C4-2B (cell line): ENCODE measurements around the gene TMEM150C.

ENCODE experiments used
- H3K27ac ChIP-seq: fragments of 450-650 bp; 2 replicates; pipeline ENCODE4 v1.5.1; 2017
- ZFX ChIP-seq: fragments of 450-650 bp; IDR thresholded peaks from 2 replicates; pipeline ENCODE4 v1.6.1; 2017
- TF ChIP-seq, protein P1 (sequence below): fragments of 450-650 bp; conservative IDR thresholded peaks from 2 replicates; pipeline ENCODE4 v1.5.1; 2017; ENCODE audit warnings: mild to moderate bottlenecking

Gene TMEM150C

DNA sequence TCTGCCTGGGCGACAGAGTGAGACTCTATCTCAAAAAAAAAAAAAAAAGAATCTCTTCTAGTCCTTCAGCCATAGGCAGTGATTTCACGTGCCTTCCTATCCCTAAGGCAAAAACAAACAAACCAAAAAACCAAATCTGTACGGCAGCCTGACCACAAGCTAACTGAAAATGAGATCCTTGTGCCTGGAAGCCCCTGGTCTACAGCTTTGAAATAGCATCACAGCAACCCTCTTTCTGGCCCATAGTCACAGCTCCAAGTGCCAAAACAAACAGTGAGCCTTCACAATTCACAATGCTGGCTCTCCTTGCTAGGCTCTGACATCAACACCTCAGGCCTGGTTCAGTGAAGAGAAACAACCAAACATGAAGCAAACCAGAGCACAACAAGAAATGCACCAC is 46.1 kb downstream of the TMEM150C start:
- H3K27ac ChIP-seq, result no peak overlapping the region
- TF ChIP-seq, protein P1, sequence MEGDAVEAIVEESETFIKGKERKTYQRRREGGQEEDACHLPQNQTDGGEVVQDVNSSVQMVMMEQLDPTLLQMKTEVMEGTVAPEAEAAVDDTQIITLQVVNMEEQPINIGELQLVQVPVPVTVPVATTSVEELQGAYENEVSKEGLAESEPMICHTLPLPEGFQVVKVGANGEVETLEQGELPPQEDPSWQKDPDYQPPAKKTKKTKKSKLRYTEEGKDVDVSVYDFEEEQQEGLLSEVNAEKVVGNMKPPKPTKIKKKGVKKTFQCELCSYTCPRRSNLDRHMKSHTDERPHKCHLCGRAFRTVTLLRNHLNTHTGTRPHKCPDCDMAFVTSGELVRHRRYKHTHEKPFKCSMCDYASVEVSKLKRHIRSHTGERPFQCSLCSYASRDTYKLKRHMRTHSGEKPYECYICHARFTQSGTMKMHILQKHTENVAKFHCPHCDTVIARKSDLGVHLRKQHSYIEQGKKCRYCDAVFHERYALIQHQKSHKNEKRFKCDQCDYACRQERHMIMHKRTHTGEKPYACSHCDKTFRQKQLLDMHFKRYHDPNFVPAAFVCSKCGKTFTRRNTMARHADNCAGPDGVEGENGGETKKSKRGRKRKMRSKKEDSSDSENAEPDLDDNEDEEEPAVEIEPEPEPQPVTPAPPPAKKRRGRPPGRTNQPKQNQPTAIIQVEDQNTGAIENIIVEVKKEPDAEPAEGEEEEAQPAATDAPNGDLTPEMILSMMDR, result no peak
- no peak for TF ChIP-seq ZFX

DNA sequence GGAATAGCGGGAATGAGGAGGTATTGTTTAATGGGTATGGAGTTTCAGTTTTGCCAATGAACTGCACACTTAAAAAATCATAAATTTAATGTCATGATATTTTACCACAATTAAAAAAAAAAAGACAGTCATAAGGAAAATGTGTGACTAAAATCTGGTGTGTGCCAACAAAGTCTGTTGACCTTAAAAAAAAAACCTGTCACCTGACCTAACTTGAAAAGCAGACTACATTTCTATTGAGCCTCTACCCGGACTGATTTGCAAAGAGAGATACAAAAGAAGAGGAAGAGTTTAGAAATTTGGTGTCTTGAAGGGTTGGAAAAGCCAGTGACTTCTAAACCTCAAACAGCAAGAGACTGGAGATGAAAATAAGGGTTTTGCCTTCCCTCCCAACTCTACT is 48.4 kb downstream of the TMEM150C start:
- H3K27ac ChIP-seq, result no peak overlapping the region
- TF ChIP-seq, protein P1, result no peak
- TF ChIP-seq ZFX, result no peak

DNA sequence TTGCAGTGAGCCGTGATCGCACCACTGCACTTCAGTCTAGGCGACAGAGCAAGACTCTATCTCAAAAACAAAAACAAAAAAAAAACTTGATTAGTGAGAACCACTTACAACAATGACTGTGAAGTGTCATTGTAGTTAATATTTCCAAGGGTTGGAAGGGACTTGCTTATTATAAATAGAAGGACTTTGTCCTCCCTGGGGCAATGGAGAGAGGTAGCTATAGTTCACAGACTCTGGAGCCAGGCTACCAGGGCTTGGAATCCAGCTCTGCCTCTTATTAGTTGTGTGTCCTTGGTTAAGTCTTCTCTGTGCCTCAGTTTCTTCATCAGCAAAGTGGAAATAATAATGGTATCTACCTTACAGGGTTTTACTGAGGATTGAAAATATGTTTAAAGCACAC is 51.6 kb downstream of the TMEM150C start:
- no peak overlapping the region for H3K27ac ChIP-seq
- TF ChIP-seq ZFX, result no peak
- TF ChIP-seq, protein P1, result no peak

DNA sequence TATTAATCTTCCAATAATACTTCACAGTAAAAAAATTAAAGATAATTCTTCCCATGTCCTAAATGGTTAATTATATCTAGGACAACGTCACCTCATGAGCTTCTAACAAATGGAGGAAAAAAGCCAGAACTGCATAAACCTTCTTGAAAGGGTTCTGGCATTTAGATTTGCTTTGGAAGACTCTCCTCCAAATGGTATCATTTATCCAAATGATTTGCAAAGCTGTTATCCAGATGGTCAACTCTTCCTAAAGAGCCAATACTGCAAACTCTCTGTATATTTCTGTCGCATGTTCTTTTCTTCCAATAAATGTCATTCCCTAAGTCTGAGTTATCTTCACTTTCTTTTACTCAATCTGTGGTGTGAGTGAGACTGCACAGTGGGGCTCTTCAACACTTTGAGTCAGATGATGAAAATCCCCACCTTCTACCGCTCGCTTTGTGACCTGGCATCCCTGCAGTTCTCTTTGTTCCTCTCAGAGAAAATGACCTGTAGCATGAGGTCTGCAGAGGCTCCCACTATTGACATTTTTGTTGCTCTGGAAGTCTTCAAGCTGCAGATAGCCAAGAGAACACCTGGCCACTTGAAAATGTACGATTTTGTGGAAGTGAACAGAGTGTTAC is 52.9 kb downstream of the TMEM150C start:
- TF ChIP-seq ZFX, result no peak
- TF ChIP-seq, protein P1, result no peak
- no peak overlapping the region for H3K27ac ChIP-seq

DNA sequence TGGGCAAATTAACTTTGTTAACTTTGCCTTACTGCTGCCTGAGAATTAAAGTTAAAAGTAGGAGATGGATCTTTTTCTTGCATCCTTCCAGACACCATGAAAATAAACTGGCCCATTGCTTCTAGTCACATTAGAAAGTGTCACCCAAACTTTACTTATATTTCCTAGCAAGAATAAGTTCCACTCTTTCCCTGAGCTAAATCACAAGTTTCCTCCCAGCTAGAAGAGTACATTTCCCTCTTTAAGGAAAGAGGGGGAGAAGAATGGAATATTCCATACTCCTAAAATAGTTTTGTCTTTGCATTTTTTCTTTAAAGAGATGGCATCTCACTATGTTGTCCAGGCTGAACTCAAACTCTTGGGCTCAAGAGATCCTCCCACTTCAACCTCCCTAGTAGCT is 53.8 kb downstream of the TMEM150C start:
- TF ChIP-seq ZFX, result no peak
- TF ChIP-seq, protein P1, result no peak
- H3K27ac ChIP-seq, result no peak overlapping the region

DNA sequence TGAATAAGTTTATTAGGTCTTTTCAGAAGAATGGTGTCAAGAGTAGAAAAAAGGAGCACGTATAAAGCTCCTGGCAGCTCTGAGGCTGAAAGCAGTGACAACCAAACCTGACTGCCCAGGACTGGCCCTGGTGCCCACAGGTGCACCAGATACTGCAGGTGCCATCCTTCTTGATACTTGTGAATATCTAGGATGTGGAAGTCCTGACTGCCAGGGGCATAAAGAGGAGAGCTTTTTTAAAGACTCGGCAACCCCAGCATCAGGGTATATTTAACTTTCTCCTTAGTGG is 60.7 kb downstream of the TMEM150C start:
- H3K27ac ChIP-seq, result no peak overlapping the region
- TF ChIP-seq, protein P1, result no peak
- no peak for TF ChIP-seq ZFX

DNA sequence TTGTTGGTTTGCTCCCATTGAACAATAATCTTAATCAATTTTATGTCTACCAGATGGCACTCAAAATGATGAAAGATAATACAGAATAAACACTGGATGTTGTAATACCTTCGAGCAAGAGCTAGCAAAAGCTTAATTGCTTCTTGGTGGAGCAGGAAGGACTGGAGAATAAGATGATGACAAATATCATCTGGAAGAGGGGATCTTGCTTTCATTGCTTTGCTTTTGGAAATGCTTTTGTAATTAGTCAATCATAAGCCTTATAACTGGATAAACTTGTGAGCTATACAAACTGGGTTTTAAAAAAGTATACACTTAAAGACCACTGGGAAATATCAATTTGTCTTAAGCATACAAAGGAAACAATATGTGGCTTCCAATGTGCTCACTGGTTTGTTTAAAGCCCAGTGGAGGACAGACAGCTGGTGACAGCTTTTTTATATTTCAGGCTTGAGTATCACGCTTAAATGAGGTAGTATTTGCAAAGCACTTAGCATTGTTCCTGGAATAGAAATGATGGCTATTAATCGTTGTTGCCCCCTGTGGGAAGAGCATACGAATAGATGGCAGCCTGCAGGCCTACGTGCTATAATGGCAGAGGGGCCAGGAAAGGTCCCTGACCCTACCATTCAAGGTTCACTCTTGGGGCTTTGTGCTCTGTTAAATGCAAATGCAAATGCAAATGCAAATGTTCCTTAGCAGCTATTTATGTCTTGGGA is 61.2 kb downstream of the TMEM150C start:
- TF ChIP-seq ZFX, result no peak
- TF ChIP-seq, protein P1, result no peak
- no peak overlapping the region for H3K27ac ChIP-seq
